Astrocyte of the cerebellum (primary cell): Measurements from ENCODE around the gene DIPK1A.

Experiments used
- DNase-seq: peaks from one replicate; pipeline ENCODE4 v3.0.0-alpha.2; 2011; ENCODE audit warnings: low read depth
- H3K4me3 ChIP-seq: 2 replicates; pipeline ENCODE4 v1.5.1; 2011; ENCODE audit warnings: mild to moderate bottlenecking, low read depth, low read length, moderate library complexity
- in situ Hi-C: cut with HindIII; loops from 2 replicates; pipeline ENCODE4 v1.10.0; 2017; ENCODE audit warnings: low sequenced_read_pairs
- TF ChIP-seq, protein P1 (sequence below): IDR thresholded peaks from 2 replicates; pipeline ENCODE4 v1.5.1; 2012; ENCODE audit warnings: low read length, low read depth, moderate library complexity, mild to moderate bottlenecking; ENCODE audit errors: missing control alignments

The DIPK1A gene

DNA sequence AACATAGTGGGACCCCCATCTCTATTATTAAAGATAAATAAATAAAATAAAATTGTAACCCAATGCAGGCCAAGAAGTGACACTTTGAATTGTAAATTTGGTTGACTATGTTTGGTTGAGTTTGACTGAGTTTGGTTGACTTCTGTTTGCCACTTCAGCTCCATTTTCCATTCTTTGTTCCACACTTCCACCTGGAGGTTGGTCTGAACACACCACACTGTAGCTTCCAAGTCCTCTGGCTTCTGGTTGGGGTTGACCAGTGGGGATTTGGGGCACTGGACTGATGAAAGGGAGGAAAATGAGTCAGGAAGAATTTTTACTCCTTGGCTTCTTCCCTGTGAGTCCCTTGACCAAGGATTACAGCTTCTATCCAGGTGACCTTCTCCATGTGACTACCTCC is 40.6 kb upstream of the DIPK1A start:
- TF ChIP-seq, protein P1, sequence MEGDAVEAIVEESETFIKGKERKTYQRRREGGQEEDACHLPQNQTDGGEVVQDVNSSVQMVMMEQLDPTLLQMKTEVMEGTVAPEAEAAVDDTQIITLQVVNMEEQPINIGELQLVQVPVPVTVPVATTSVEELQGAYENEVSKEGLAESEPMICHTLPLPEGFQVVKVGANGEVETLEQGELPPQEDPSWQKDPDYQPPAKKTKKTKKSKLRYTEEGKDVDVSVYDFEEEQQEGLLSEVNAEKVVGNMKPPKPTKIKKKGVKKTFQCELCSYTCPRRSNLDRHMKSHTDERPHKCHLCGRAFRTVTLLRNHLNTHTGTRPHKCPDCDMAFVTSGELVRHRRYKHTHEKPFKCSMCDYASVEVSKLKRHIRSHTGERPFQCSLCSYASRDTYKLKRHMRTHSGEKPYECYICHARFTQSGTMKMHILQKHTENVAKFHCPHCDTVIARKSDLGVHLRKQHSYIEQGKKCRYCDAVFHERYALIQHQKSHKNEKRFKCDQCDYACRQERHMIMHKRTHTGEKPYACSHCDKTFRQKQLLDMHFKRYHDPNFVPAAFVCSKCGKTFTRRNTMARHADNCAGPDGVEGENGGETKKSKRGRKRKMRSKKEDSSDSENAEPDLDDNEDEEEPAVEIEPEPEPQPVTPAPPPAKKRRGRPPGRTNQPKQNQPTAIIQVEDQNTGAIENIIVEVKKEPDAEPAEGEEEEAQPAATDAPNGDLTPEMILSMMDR, result no peak
- no peak for DNase-seq
- in situ Hi-C loops, result loop anchor here (25.0 kb wide), 1 partner anchor 140 kb away; no protein-coding TSS in a partner anchor
- no peak overlapping the region for H3K4me3 ChIP-seq

DNA sequence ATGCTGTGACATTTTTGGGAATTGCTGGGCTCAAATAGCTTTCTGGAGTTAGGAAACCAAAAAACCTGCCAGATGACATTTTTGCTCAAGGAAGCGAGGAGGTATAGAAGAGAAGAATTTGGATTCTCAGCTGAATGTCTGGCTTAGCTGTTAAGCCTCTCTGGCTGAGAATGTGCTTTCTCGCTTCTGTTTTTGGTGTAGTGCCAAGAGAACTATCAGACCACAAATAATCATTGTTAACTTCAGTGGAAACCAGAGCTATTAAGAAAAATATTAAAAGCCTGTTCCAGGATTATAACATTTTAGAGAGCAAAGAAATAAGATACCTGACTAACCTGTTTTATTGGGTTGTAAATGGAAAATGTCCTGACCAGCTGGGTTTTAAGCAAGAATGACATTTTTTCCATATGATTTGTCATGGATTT is 39.5 kb upstream of the DIPK1A start:
- DNase-seq, result no peak
- in situ Hi-C loops, result loop anchor here (25.0 kb wide), 1 partner anchor 138 kb away; no protein-coding TSS in a partner anchor
- TF ChIP-seq, protein P1, result no peak
- H3K4me3 ChIP-seq, result no peak overlapping the region

DNA sequence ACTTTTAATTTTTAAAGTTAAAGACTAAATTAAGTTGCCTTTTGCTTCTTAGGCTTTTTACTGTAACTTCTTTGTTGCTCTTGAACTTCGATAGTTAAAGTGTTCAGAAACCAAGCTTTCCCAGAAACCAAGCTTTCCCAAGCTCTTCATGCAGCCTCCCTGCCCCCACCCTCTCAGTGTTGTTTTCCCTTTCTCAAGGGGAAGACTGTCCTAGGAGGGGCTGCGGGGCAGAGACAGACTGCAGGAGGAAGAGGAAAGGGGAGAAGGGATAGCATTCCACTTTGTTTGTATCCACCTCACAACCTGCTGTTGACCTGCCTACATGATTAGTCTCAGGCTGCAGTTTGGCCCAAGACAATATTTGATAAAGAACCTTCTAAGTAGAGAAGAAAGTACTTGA is 39.0 kb upstream of the DIPK1A start:
- TF ChIP-seq, protein P1, result no peak
- H3K4me3 ChIP-seq, result no peak overlapping the region
- DNase-seq, result no peak
- in situ Hi-C loops, result loop anchor here (25.0 kb wide), 1 partner anchor 138 kb away; no protein-coding TSS in a partner anchor

DNA sequence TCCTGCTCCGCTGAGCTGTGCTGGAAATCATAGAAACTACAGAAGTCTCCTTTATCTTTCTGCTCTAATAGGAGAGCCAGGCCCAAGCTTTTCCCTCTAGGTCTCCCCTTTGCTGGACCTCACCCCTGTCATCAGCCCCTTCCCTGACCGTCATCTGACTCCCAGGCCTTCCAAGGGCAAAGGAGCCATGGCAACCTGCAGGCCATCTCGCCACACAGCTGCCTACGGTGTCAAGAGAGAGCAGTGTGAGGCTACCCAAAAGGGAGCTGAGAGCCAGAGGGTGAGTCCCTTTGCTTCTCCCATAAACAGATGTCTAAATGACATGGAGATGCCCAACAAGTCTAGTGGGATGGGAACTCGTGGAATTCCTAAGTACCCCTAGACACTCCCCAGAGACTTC is 37.6 kb upstream of the DIPK1A start:
- TF ChIP-seq, protein P1, result no peak
- no peak overlapping the region for H3K4me3 ChIP-seq
- DNase-seq, result no peak
- in situ Hi-C loops, result no loop called here

DNA sequence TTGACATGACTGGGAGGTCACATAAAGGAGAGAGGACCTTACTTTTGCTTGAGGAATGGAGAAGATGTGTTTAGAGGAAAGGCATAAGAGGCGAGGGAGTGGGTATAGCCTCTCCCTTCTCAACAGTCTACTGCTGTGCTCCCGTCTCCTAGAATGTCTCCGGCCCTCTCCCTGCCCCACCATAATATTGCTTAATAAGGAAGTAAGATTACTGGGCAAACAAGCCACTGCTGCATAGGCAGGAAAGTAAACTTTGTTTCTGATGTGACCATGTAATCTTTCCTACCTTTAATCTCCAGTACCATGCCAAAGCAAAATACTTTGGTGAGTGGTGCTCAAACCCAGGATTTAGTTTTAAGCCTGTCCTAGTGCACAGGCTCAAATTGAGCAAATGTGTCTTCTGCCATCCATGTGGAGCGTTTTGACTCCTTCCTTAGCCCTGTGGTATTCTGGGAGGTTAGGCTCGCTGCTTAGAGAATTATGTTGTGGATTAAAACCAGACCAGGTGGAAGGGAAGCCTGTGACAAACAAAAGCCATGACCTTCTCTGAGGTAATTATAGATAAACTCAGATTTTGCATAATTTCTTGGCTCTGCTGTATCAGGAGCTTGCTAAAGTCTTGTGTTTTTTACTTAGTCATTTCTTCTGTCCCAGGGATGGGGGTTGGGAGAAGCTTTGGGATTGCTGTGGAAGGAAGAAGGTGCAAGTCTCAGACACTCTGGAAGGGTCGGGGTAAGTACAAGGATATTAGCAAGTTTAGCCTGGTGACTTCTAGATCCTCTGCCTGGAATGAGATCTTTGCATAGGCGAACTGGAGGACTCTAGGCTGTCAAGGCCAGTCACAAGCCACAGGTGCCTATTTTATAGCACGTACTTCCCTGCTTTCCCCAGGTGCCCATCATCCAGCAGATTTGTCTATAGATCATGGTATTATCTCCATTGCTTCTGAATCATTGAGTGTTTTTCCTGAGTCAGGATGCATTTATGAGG is 34.5 kb upstream of the DIPK1A start:
- DNase-seq, result no peak
- in situ Hi-C loops, result no loop called here
- H3K4me3 ChIP-seq, result no peak overlapping the region
- TF ChIP-seq, protein P1, result no peak

DNA sequence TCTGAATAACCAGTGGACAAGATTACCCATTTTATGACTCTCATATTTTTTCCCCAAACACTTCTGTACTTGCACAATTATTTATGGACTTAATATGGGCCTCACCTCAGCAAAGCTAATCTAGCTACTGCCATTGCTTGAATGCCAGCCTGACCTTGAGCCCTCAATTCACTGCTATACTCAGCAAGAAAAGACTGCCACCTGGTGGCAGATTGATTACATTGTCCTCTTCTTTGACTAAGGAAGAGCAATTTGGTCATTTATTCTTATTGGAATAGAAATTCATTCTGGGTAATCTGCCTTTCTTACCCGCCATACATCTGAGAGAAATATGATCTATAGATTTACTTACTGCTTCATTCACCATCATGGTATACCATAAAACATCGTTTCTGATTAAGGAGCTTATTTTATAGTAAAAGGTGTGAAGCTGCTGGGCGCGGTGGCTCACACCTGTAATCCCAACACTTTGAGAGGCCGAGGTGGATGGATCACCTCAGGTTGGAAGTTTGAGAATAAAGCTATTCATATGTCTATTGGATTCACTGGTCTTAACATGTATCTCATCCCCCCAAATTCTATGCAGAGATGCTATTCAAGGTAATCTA is 32.9 kb upstream of the DIPK1A start:
- TF ChIP-seq, protein P1, result peak; percentile 68
- peak; percentile 64 for DNase-seq
- in situ Hi-C loops, result no loop called here
- no peak overlapping the region for H3K4me3 ChIP-seq
